ENCODE data around the gene MTHFD2L.

MTHFD2L gene

GRCh38 chr4:74318276-74318675 lies 160.4 kb downstream of the MTHFD2L start:
- TF ChIP-seq, protein P1, sequence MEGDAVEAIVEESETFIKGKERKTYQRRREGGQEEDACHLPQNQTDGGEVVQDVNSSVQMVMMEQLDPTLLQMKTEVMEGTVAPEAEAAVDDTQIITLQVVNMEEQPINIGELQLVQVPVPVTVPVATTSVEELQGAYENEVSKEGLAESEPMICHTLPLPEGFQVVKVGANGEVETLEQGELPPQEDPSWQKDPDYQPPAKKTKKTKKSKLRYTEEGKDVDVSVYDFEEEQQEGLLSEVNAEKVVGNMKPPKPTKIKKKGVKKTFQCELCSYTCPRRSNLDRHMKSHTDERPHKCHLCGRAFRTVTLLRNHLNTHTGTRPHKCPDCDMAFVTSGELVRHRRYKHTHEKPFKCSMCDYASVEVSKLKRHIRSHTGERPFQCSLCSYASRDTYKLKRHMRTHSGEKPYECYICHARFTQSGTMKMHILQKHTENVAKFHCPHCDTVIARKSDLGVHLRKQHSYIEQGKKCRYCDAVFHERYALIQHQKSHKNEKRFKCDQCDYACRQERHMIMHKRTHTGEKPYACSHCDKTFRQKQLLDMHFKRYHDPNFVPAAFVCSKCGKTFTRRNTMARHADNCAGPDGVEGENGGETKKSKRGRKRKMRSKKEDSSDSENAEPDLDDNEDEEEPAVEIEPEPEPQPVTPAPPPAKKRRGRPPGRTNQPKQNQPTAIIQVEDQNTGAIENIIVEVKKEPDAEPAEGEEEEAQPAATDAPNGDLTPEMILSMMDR (IDR thresholded peaks at IDR 0.05; ENCODE audit: control insufficient read depth, insufficient read depth, low read depth, low read length, missing control alignments) = no peak
- H3K4me3 ChIP-seq (ENCODE audit: control insufficient read depth, low read depth, low read length) = no peak overlapping the region
- no peak for DNase-seq (ENCODE audit: low read depth)

DNA sequence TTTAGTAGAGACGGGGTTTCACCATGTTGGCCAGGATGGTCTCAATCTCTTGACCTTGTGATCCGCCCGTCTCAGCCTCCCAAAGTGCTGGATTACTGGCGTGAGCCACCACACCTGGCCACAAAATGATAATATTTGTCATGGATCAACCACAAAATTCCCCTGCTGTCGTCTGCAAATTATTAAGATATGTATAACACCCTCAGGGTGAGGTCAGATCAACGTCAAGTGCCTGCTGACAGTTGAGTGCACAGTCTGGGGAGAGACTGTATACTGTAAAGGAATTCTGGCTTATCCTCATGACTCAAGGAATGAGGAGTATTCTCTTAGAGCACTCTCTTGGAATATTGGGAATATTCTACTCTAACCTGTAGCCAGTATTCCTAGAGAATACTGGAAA lies 161.6 kb downstream of the MTHFD2L start:
- TF ChIP-seq, protein P1 (IDR thresholded peaks at IDR 0.05; ENCODE audit: control insufficient read depth, insufficient read depth, low read depth, low read length, missing control alignments) = no peak

DNA sequence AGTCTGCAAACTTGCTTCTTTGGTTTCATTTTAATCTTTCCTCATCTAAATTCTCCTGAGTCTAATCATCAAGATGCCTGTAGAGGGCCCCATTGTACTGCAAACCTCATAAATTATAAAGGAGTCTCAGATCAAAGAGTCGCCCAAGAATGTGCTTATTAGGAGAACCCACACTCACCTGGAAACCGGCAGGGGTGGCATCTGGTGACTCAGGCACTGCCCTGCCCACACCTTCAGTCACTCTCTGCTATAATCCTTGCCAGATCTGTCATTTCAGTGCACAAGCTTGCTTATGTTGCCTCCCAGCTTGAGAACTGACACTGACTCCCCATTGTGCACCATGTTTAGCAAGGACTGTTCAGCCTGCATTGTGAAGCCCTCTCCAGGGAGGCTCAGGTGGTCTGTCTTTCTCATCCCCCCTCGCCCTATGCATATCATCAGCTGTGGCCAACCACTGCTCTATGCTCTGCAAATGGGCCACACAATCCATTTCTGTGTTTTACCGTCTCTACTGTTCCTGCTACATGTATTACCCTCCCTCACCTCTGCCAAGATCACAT lies 162.7 kb downstream of the MTHFD2L start:
- no peak overlapping the region for H3K4me3 ChIP-seq (ENCODE audit: control insufficient read depth, low read depth, low read length)
- no peak for DNase-seq (ENCODE audit: low read depth)
- TF ChIP-seq, protein P1 (IDR thresholded peaks at IDR 0.05; ENCODE audit: control insufficient read depth, insufficient read depth, low read depth, low read length, missing control alignments) = peak; percentile 63

More for the DNA sequence above, 161.6 kb downstream of the MTHFD2L start:
- DNase-seq (ENCODE audit: low read depth) = no peak
- H3K4me3 ChIP-seq (ENCODE audit: control insufficient read depth, low read depth, low read length) = no peak overlapping the region

GRCh38 chr4:74322301-74322700 lies 164.4 kb downstream of the MTHFD2L start:
- no peak for DNase-seq (ENCODE audit: low read depth)
- TF ChIP-seq, protein P1 (IDR thresholded peaks at IDR 0.05; ENCODE audit: control insufficient read depth, insufficient read depth, low read depth, low read length, missing control alignments) = no peak
- no peak overlapping the region for H3K4me3 ChIP-seq (ENCODE audit: control insufficient read depth, low read depth, low read length)

DNA sequence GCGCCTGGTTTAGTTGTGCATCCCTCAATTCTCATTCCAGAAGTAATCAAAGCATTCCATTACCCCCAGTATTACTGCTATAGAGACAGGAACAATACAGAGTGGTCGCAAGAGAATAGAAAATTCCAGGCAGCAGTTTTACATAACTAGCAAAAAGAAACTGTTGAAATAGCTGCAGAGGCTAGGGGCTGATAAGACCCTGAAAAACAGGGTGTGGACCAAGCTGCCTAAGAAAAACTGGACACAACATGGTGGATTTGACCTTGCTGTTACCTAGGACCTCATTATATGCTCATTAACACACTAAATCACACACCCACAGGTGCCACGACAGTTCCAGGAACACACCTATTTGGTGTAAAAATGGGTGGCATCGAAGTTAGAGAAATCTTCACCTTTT lies 165.7 kb downstream of the MTHFD2L start:
- no peak overlapping the region for H3K4me3 ChIP-seq (ENCODE audit: control insufficient read depth, low read depth, low read length)
- DNase-seq (ENCODE audit: low read depth) = no peak
- TF ChIP-seq, protein P1 (IDR thresholded peaks at IDR 0.05; ENCODE audit: control insufficient read depth, insufficient read depth, low read depth, low read length, missing control alignments) = no peak

DNA sequence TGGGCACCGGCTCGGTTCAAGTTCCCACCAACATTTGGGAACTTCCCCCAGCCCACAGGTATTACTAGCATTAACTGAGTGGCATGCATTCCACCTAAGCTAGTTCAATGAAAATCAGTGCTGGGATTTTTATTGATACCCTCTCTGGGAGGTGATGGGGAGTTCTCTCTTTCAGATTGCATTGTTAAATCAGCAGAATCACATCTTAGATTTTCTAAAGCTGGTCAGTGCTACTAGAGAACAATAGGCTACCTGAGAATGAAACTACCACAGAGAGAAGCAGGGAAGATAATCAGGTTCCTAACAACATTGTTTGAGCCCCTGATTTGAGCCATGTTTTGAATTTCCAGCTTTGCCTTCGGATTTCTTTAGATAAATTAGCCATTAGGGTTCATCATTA lies 166.3 kb downstream of the MTHFD2L start:
- TF ChIP-seq, protein P1 (IDR thresholded peaks at IDR 0.05; ENCODE audit: control insufficient read depth, insufficient read depth, low read depth, low read length, missing control alignments) = no peak
- no peak for DNase-seq (ENCODE audit: low read depth)
- no peak overlapping the region for H3K4me3 ChIP-seq (ENCODE audit: control insufficient read depth, low read depth, low read length)

DNA sequence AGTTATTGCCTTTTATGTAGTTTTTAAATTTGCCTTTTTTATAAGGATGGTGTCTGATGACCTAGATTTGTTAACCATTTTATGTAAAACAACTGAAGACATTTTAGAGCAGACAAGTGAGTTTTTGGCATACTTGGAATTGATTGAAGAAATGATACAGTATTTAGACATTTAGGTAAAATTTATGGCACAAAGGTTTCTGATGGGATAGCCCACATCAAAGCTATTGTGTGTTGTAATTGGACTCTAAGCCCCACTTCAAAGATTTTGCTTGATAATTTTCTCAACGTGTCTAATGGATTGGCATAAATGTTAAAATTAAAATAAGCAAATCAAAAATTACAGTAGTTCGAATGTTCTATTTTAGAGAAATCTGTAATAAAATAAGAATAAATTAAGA lies 168.0 kb downstream of the MTHFD2L start:
- H3K4me3 ChIP-seq (ENCODE audit: control insufficient read depth, low read depth, low read length) = no peak overlapping the region
- DNase-seq (ENCODE audit: low read depth) = no peak
- TF ChIP-seq, protein P1 (IDR thresholded peaks at IDR 0.05; ENCODE audit: control insufficient read depth, insufficient read depth, low read depth, low read length, missing control alignments) = no peak

All from AG09309 (cell line).